ENCODE measurements around the gene ELFN1.

ELFN1 gene

GRCh38 chr7:1674161-1675035 lies 4.3 kb downstream of the ELFN1 start:
- no peak overlapping the region for H3K4me3 Mint-ChIP-seq
- H3K27me3 Mint-ChIP-seq: peaks cover 34% of the 10 kb centered on the region

DNA sequence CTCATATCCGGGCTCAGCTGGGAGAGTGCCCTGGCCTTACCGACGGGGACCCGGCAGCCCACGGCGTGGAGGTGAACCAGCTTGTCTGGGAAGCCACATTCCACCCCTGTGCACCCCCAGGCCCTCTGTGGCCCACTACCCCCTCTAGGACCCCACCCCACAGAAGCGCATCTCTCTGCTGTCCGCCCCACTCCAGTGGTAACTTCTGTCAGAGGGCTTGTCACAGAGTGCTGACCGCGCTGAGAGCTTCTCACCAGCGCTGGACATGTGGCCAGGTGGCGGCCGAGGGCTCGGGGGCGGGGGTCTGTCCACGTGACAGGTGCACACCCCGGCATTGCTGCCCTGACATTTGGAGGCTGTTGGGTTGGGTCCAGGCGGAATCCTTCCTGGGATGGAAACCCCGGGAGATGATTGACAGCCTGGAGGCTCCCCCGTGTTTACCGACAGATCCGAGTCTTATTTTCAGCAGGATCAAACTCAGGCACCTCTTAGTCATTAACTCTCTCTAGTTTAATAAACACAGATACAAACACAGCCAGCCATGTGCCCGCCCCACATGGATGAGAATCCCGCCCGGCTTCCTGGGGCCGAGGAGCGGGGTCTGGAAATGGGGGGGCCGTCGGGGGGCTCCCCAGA lies 5.1 kb downstream of the ELFN1 start:
- DNase-seq: peak; percentile 15
- Mint-ChIP-seq H3K4me3 (no peak overlapping the region), H3K27ac (no peak overlapping the region), H3K9me3 (no peaks in the 10 kb centered on the region), H3K4me1 (ENCODE audit: low read depth) (no peaks in the 10 kb centered on the region), H3K27me3 (peaks cover 40% of the 10 kb centered on the region), H3K36me3 (ENCODE audit: low read depth) (no peaks in the 10 kb centered on the region)

More at GRCh38 chr7:1674161-1675035, 4.3 kb downstream of the ELFN1 start:
- no peaks in the 10 kb centered on the region for H3K4me1 Mint-ChIP-seq (ENCODE audit: low read depth)
- H3K36me3 Mint-ChIP-seq (ENCODE audit: low read depth): no peaks in the 10 kb centered on the region
- peak; percentile 22 for DNase-seq
- no peak overlapping the region for H3K27ac Mint-ChIP-seq
- H3K9me3 Mint-ChIP-seq: no peaks in the 10 kb centered on the region

DNA sequence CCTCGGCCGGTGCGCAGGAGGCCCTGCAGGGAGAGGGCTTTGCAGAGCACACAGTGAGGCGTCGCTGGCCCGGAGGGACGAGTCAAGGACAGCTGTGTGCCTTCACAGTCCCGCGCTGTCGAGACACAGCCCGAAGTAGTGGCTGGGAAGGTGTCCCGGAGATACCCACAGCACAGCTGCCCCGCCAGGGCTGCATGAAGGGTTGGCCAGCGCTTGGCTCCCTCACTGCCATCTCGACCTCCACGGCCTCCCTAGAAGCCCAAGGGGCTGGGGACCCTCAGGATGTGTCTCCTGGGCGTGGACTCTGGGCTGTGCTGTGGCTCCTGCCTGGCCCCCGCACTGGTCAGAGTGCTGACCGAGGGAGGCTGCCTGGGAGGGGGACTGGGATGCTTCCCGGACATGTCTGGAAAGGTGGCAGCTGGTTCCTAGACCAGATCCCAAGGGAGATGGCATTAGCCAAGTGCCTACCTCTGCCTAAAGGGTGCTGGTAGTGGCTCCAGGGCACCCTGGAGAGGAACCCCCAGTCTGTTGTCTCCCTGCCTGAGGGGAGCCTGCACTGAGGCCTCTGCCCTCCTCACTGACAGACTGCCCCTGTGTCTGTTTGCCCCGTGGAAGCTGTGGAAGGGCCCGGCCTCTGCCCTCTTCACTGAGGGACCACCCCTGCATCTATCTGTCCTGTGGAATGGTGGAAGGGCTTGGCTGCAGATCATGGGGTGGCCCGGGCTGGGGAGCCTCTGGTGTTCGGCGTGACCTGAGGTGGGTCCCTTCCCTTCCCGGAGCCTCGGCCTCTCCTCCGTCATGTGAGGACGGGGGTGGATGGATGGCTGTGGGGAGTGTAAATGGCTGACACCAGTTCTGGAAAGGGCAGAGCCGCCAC lies 5.8 kb downstream of the ELFN1 start:
- H3K9me3 Mint-ChIP-seq: no peaks in the 10 kb centered on the region
- H3K4me3 Mint-ChIP-seq: no peak overlapping the region
- H3K4me1 Mint-ChIP-seq (ENCODE audit: low read depth): no peaks in the 10 kb centered on the region
- no peak overlapping the region for H3K27ac Mint-ChIP-seq
- DNase-seq: peak; percentile 24
- peaks cover 41% of the 10 kb centered on the region for H3K27me3 Mint-ChIP-seq
- H3K36me3 Mint-ChIP-seq (ENCODE audit: low read depth): no peaks in the 10 kb centered on the region

DNA sequence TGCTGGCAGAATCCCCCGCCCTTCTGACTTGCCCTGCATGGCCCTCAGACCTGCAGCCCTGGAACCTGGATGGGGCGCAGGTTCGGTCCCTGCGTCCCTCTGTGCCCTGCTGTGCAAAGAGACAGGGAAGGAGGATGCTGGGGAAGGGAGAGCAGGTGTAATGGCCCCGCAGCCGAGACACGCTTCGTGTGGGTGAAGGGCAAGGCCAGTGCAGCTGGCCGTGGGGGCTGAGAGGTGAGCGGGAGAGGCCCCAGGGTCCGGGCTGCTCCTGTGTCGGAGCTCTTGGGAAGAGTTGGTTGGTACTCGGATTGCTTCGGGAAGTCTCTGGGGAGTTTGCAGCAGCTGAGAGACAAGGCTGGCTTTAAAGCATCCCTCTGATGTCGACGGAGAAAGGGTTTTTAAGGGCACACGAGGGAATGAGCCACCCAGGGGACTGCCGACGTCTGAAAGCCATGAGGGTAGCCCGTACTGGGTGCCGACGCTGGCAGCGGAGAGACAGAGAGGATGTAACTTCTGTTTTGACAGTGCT lies 6.5 kb downstream of the ELFN1 start:
- Mint-ChIP-seq H3K36me3 (ENCODE audit: low read depth) (no peaks in the 10 kb centered on the region), H3K4me3 (no peak overlapping the region), H3K9me3 (no peaks in the 10 kb centered on the region), H3K27ac (no peak overlapping the region), H3K27me3 (peaks cover 34% of the 10 kb centered on the region), H3K4me1 (ENCODE audit: low read depth) (no peaks in the 10 kb centered on the region)
- DNase-seq: peak; percentile 13

GRCh38 chr7:1677206-1678080 lies 7.4 kb downstream of the ELFN1 start:
- Mint-ChIP-seq H3K36me3 (ENCODE audit: low read depth) (no peaks in the 10 kb centered on the region), H3K27ac (no peak overlapping the region), H3K4me1 (ENCODE audit: low read depth) (no peaks in the 10 kb centered on the region), H3K4me3 (no peak overlapping the region), H3K27me3 (peaks cover 28% of the 10 kb centered on the region), H3K9me3 (no peaks in the 10 kb centered on the region)
- DNase-seq: peak; percentile 2

DNA sequence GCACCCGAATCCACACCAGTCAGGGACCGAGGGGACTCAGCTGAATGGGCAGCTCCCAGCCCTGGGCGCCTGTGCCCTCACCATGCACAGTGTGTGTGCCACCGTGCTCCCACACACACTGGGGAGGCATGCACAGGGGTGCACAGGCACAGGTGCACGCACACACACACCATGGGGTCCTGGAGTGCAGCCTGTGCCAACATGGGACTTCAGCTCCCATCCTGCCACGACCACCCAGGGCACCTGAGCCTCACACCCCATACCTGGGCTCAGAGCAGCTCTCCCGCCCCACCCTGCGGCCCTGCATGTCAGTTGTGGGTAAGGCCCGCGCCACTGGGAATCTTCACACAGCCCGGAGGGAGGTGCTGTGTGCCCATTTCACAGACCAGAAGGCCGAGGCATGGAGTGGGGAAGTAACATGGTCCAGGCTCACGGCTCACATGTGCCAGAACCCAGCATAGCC lies 8.0 kb downstream of the ELFN1 start:
- DNase-seq: peak; percentile 8
- H3K4me1 Mint-ChIP-seq (ENCODE audit: low read depth): no peaks in the 10 kb centered on the region
- H3K4me3 Mint-ChIP-seq: no peak overlapping the region
- H3K27ac Mint-ChIP-seq: no peak overlapping the region
- H3K27me3 Mint-ChIP-seq: peaks cover 22% of the 10 kb centered on the region
- H3K36me3 Mint-ChIP-seq (ENCODE audit: low read depth): no peaks in the 10 kb centered on the region
- peaks cover 6% of the 10 kb centered on the region for H3K9me3 Mint-ChIP-seq

GRCh38 chr7:1678571-1679325 lies 8.7 kb downstream of the ELFN1 start:
- peak; percentile 18 for DNase-seq
- peaks cover 18% of the 10 kb centered on the region for H3K27me3 Mint-ChIP-seq
- H3K4me3 Mint-ChIP-seq: no peak overlapping the region
- no peaks in the 10 kb centered on the region for H3K36me3 Mint-ChIP-seq (ENCODE audit: low read depth)
- H3K4me1 Mint-ChIP-seq (ENCODE audit: low read depth): no peaks in the 10 kb centered on the region
- no peak overlapping the region for H3K27ac Mint-ChIP-seq
- peaks cover 12% of the 10 kb centered on the region for H3K9me3 Mint-ChIP-seq

GRCh38 chr7:1679326-1679965 lies 9.4 kb downstream of the ELFN1 start:
- Mint-ChIP-seq H3K36me3 (ENCODE audit: low read depth) (no peaks in the 10 kb centered on the region), H3K4me1 (ENCODE audit: low read depth) (no peaks in the 10 kb centered on the region), H3K27ac (no peak overlapping the region), H3K27me3 (peaks cover 16% of the 10 kb centered on the region), H3K4me3 (no peak overlapping the region), H3K9me3 (peaks cover 15% of the 10 kb centered on the region)
- peak; percentile 12 for DNase-seq

- peak; percentile 16 for DNase-seq
- Mint-ChIP-seq H3K9me3 (peaks cover 20% of the 10 kb centered on the region), H3K4me3 (no peak overlapping the region), H3K27ac (no peak overlapping the region), H3K27me3 (peaks cover 16% of the 10 kb centered on the region), H3K36me3 (ENCODE audit: low read depth) (no peaks in the 10 kb centered on the region), H3K4me1 (ENCODE audit: low read depth) (no peaks in the 10 kb centered on the region)
Measured at GRCh38 chr7:1679966-1680730, 10.1 kb downstream of the ELFN1 start.

DNA sequence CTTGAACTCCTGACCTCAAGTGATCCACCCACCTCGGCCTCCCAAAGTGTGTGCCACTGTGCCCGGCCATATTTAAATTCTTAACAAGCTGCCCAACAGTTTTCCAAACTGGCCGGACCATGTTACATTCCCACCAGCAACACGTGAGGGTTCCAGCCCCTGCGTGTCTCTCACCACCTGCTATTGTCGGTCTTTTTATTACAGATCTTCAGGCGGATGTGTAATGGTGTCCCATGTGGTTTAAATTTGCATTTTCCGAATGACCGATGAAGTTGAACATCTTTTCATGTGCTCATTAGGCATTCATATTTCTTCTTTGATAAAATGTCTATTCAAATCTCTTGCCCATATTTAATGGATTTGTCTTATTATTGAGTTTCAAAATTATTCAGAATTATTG lies 11.5 kb downstream of the ELFN1 start:
- H3K4me3 Mint-ChIP-seq: no peak overlapping the region
- peaks cover 22% of the 10 kb centered on the region for H3K9me3 Mint-ChIP-seq
- no peak for DNase-seq
- H3K4me1 Mint-ChIP-seq (ENCODE audit: low read depth): no peaks in the 10 kb centered on the region
- no peaks in the 10 kb centered on the region for H3K36me3 Mint-ChIP-seq (ENCODE audit: low read depth)
- peaks cover 12% of the 10 kb centered on the region for H3K27me3 Mint-ChIP-seq
- no peak overlapping the region for H3K27ac Mint-ChIP-seq

GRCh38 chr7:1685000-1685624 lies 15.0 kb downstream of the ELFN1 start:
- no peak overlapping the region for H3K4me3 Mint-ChIP-seq
- H3K27me3 Mint-ChIP-seq: peaks cover 10% of the 10 kb centered on the region

DNA sequence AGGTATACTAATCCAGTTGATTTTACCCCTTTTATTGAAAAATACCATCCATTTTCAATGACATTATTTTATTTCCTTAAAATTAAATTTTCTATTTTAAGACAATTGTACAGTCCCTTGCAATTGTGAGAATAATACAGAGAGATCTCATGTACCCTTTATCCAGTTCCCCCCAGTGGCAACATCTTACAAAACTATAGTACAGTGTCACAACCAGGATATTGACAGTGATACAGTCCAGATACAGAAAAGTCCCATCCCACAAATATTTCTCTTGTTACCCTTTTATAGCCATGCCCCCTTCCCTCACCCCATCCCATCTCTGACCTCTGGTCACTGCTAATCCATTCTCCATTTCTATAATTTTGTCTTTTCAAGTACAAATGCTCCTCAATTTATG lies 18.5 kb downstream of the ELFN1 start:
- H3K27ac Mint-ChIP-seq: no peak overlapping the region
- H3K4me1 Mint-ChIP-seq (ENCODE audit: low read depth): no peaks in the 10 kb centered on the region
- no peak for DNase-seq
- peaks cover 13% of the 10 kb centered on the region for H3K9me3 Mint-ChIP-seq
- H3K36me3 Mint-ChIP-seq (ENCODE audit: low read depth): no peaks in the 10 kb centered on the region
- peaks cover 13% of the 10 kb centered on the region for H3K27me3 Mint-ChIP-seq
- H3K4me3 Mint-ChIP-seq: no peak overlapping the region

More at GRCh38 chr7:1685000-1685624, 15.0 kb downstream of the ELFN1 start:
- H3K36me3 Mint-ChIP-seq (ENCODE audit: low read depth): no peaks in the 10 kb centered on the region
- no peak for DNase-seq
- no peak overlapping the region for H3K27ac Mint-ChIP-seq
- no peaks in the 10 kb centered on the region for H3K4me1 Mint-ChIP-seq (ENCODE audit: low read depth)
- peaks cover 22% of the 10 kb centered on the region for H3K9me3 Mint-ChIP-seq

Data from activated T-cell treated with anti-CD3 and anti-CD28 coated beads, Interleukin-2, amount 50 U/mL, for 24 hours (primary cell).